Kidney (tissue), 14 donors: ENCODE data around the gene IRAK3. TPM values are rescaled to one million over a fixed set of nuclear protein-coding genes. Genes with fewer than 3 reads are reported as not detected.
"Not testable (repeated sequence)": the region's sequence is repeated elsewhere in the genome, so short reads cannot be mapped to it uniquely, and the experiment has no call there.

Source experiments
- DNase-seq, 5 donors: peaks; one replicate each; pipeline ENCODE4 v3.0.0-alpha.2; 2013 to 2020
- FAIRE-seq: peaks from 2 replicates; lab custom pipeline; 2012; peaks lifted over from hg19 to GRCh38; lab: Jason Lieb, UNC
- H3K27ac ChIP-seq, 2 donors: one replicate each; pipeline ENCODE4 v1.7.0; 2013; ENCODE audit warnings: low read depth in 2 of 2, low read length in 2 of 2, inconsistent platforms in 1 of 2
- H3K27me3 ChIP-seq: one replicate; pipeline ENCODE4 v1.7.1; 2013; ENCODE audit warnings: low read length, inconsistent platforms; ENCODE audit not compliant: control insufficient read depth, insufficient read depth
- H3K36me3 ChIP-seq, 3 donors: one replicate each; pipeline versions ENCODE4 v1.7.0 to v1.7.1; 2013; ENCODE audit warnings: low read length in 3 of 3, control low read depth in 1 of 3, inconsistent platforms in 1 of 3; ENCODE audit not compliant: insufficient read depth in 3 of 3, control insufficient read depth in 2 of 3
- H3K4me1 ChIP-seq, 3 donors: one replicate each; pipeline versions ENCODE4 v1.7.0 to v1.7.1; 2013; ENCODE audit warnings: low read length in 3 of 3, inconsistent platforms in 1 of 3, low read depth in 1 of 3; ENCODE audit not compliant: control insufficient read depth in 2 of 3, insufficient read depth in 2 of 3
- H3K4me3 ChIP-seq, 3 donors: one replicate each; pipeline versions ENCODE4 v1.7.0 to v1.8.1; 2013; ENCODE audit warnings: low read length in 3 of 3, control low read depth in 1 of 3, inconsistent platforms in 1 of 3
- H3K9ac ChIP-seq, 3 donors: one replicate each; pipeline versions ENCODE4 v1.7.0 to v1.7.1; 2013; ENCODE audit warnings: low read length in 3 of 3, control low read depth in 1 of 3, inconsistent platforms in 1 of 3
- H3K9me3 ChIP-seq, 3 donors: one replicate each; pipeline versions ENCODE4 v1.7.0 to v1.7.1; 2013; ENCODE audit warnings: low read length in 3 of 3, control low read depth in 1 of 3, inconsistent platforms in 1 of 3; ENCODE audit not compliant: control insufficient read depth in 2 of 3, insufficient read depth in 1 of 3
- CTCF ChIP-seq: IDR thresholded peaks from 3 replicates; pipeline ENCODE4 v1.5.1; 2012; ENCODE audit warnings: mild to moderate bottlenecking, moderate library complexity, borderline replicate concordance; ENCODE audit not compliant: insufficient read depth; ENCODE audit errors: extremely low read depth
- intact Hi-C: fragments of 100-400 bp; cut with DNase I; formaldehyde crosslinking; loops from one replicate; pipeline ENCODE4 v1.11.1; 2022
- polyA plus RNA-seq: library from polyadenylated mRNA; stranded (reverse); fragments of 350-450 nt; fragmentation: Illumina TruSeq; extraction: RNeasy Lipid Tissue Mini Kit (QIAGEN cat#74804); gene quantifications from one replicate; pipeline ENCODE4 v1.2.3, GENCODE V29; 2014; ENCODE audit warnings: low read depth, low replicate concordance; ENCODE audit not compliant: insufficient read depth
- total RNA-seq: library from RNA; stranded (reverse); fragmentation: NEBNext Ultra II Directional; extraction: Animal tissue kit (Norgen Biotek cat#: 25700); gene quantifications from one replicate; pipeline ENCODE4 v1.2.1, GENCODE V29; 2021
- donor health status: control.
- donor health status: control.
- donor health status: control.
- donor health status: control.
- donor health status: control.
- donor health status: DM: yes; HTN: yes; CAD: no.
- donor health status: Normal renal cell carcinoma (clear cell type).

IRAK3 gene
- total and polyA plus RNA-seq, 2 donors from 2014 or later: 1.2 to 19.9 TPM

- H3K36me3 ChIP-seq: no peaks in the 10 kb centered on the region
- FAIRE-seq (no peak), DNase-seq (no peak)
- no peak overlapping the region for H3K4me3 ChIP-seq
- intact Hi-C loops: no loop called here
- no peaks in the 10 kb centered on the region for H3K27me3 ChIP-seq
- no peaks in the 10 kb centered on the region for H3K4me1 ChIP-seq
- no peak for TF ChIP-seq CTCF
- no peaks in the 10 kb centered on the region for H3K9me3 ChIP-seq
- no peak overlapping the region for H3K27ac ChIP-seq
- H3K9ac ChIP-seq: no peak overlapping the region
These were observed 21.8 kb downstream of the IRAK3 start for GRCh38 chr12:66210840-66211239.

DNA sequence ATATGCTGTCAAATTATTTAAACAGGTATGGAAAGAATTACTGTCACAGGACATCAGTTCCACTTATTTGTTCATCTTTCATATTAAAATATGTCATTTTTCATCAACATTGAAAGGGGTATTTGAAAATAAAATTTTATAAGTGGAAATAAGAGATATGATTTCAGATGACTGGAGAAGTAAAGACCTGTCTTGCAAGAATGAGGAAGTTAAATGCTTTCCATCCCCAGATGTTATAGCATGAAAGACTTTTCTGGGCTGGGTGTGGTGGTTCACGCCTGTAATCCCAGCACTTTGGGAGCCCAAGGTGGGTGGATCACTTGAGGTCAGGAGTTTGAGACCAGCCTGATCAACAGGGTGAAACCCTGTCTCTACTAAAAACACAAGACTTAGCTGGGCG is 22.6 kb downstream of the IRAK3 start:
- H3K9ac ChIP-seq, DNase-seq, intact Hi-C loops, H3K9me3 ChIP-seq, H3K27ac ChIP-seq, H3K4me3 ChIP-seq, H3K4me1 ChIP-seq, H3K27me3 ChIP-seq, H3K36me3 ChIP-seq, FAIRE-seq: not testable (repeated sequence)

DNA sequence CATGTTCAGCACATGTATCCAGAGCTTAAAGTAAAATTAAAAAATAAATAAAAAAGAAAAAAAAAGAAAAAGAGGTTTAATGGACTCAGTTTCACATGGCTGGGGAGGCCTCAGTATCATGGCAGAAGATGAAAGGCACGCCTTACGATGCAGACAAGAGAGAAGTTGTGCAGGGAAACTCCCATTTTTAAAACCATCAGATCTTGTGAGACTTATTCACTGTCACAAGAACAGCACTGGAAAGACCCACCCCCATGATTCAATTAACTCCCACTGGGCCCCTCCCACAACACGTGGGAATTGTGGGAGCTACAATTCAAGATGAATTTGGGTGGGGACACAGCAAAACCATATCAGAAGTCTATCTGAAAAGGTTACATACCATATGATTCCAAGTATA is 24.0 kb downstream of the IRAK3 start:
- H3K27ac ChIP-seq, H3K4me3 ChIP-seq, H3K9ac ChIP-seq, intact Hi-C loops, H3K27me3 ChIP-seq, DNase-seq, H3K4me1 ChIP-seq, FAIRE-seq, H3K9me3 ChIP-seq, H3K36me3 ChIP-seq: not testable (repeated sequence)

GRCh38 chr12:66217342-66217917 is 28.4 kb downstream of the IRAK3 start:
- Histone ChIP-seq H3K9ac (no peak overlapping the region), H3K27me3 (no peaks in the 10 kb centered on the region), H3K36me3 (no peaks in the 10 kb centered on the region), H3K27ac (no peak overlapping the region), H3K9me3 (no peaks in the 10 kb centered on the region), H3K4me3 (no peak overlapping the region), H3K4me1 (no peaks in the 10 kb centered on the region)
- intact Hi-C loops: no loop called here
- DNase-seq (no peak), FAIRE-seq (no peak)
- no peak for TF ChIP-seq CTCF
